ENCODE results near the gene C1orf21.

The C1orf21 gene

GRCh38 chr1:184531296-184531695, 144.5 kb downstream of the C1orf21 start:
- no peak overlapping the region for H3K4me3 ChIP-seq (ENCODE audit: low read length, poor library complexity, severe bottlenecking)
- no peaks in the 10 kb centered on the region for H3K36me3 ChIP-seq (ENCODE audit: insufficient read depth, low read length)
- no peak overlapping the region for H3K4me2 ChIP-seq (ENCODE audit: low read depth, low read length, poor library complexity, severe bottlenecking)
- TF ChIP-seq EZH2phosphoT487 (IDR thresholded peaks at IDR 0.05; ENCODE audit: borderline replicate concordance) (no peak), CTCF (conservative IDR thresholded peaks at IDR 0.05; ENCODE audit: low read length) (no peak)
- H3K9me2 ChIP-seq (replicated peaks; ENCODE audit: low read depth, low read length), result no peaks in the 10 kb centered on the region
- no peak overlapping the region for H3K9ac ChIP-seq (ENCODE audit: low read depth, low read length, poor library complexity, severe bottlenecking)
- no peaks in the 10 kb centered on the region for H4K20me1 ChIP-seq (ENCODE audit: insufficient read depth, low read length, poor library complexity, severe bottlenecking)
- no peaks in the 10 kb centered on the region for H3K27me3 ChIP-seq (ENCODE audit: insufficient read depth, low read length, poor library complexity, severe bottlenecking)
- H3K9me3 ChIP-seq (ENCODE audit: insufficient read depth, low read depth, low read length), result no peaks in the 10 kb centered on the region
- peaks cover 8% of the 10 kb centered on the region for H3K4me1 ChIP-seq (ENCODE audit: insufficient read depth, low read length, poor library complexity, severe bottlenecking)
- H2AFZ ChIP-seq (ENCODE audit: low read length), result no peak overlapping the region
- H3F3A ChIP-seq (ENCODE audit: low read depth), result no peaks in the 10 kb centered on the region
- H3K79me2 ChIP-seq (ENCODE audit: insufficient read depth, low read length), result no peaks in the 10 kb centered on the region

GRCh38 chr1:184532199-184532598, 145.4 kb downstream of the C1orf21 start:
- no peaks in the 10 kb centered on the region for H3K27me3 ChIP-seq (ENCODE audit: insufficient read depth, low read length, poor library complexity, severe bottlenecking)
- no peak overlapping the region for H3K4me3 ChIP-seq (ENCODE audit: low read length, poor library complexity, severe bottlenecking)
- no peaks in the 10 kb centered on the region for H4K20me1 ChIP-seq (ENCODE audit: insufficient read depth, low read length, poor library complexity, severe bottlenecking)
- no peak overlapping the region for H2AFZ ChIP-seq (ENCODE audit: low read length)
- H3K9me3 ChIP-seq (ENCODE audit: insufficient read depth, low read depth, low read length), result no peaks in the 10 kb centered on the region
- H3K36me3 ChIP-seq (ENCODE audit: insufficient read depth, low read length), result no peaks in the 10 kb centered on the region
- H3K9me2 ChIP-seq (replicated peaks; ENCODE audit: low read depth, low read length), result no peaks in the 10 kb centered on the region
- no peaks in the 10 kb centered on the region for H3F3A ChIP-seq (ENCODE audit: low read depth)
- peaks cover 8% of the 10 kb centered on the region for H3K4me1 ChIP-seq (ENCODE audit: insufficient read depth, low read length, poor library complexity, severe bottlenecking)
- H3K4me2 ChIP-seq (ENCODE audit: low read depth, low read length, poor library complexity, severe bottlenecking), result no peak overlapping the region
- H3K79me2 ChIP-seq (ENCODE audit: insufficient read depth, low read length), result no peaks in the 10 kb centered on the region
- H3K9ac ChIP-seq (ENCODE audit: low read depth, low read length, poor library complexity, severe bottlenecking), result no peak overlapping the region
- TF ChIP-seq CTCF (conservative IDR thresholded peaks at IDR 0.05; ENCODE audit: low read length), result no peak
- TF ChIP-seq EZH2phosphoT487 (IDR thresholded peaks at IDR 0.05; ENCODE audit: borderline replicate concordance), result no peak

- Histone ChIP-seq H3K4me2 (ENCODE audit: low read depth, low read length, poor library complexity, severe bottlenecking) (no peak overlapping the region), H3K79me2 (ENCODE audit: insufficient read depth, low read length) (no peaks in the 10 kb centered on the region), H3K9me2 (replicated peaks; ENCODE audit: low read depth, low read length) (no peaks in the 10 kb centered on the region), H3K9ac (ENCODE audit: low read depth, low read length, poor library complexity, severe bottlenecking) (no peak overlapping the region), H3F3A (ENCODE audit: low read depth) (no peaks in the 10 kb centered on the region), H3K36me3 (ENCODE audit: insufficient read depth, low read length) (no peaks in the 10 kb centered on the region), H3K4me3 (ENCODE audit: low read length, poor library complexity, severe bottlenecking) (no peak overlapping the region), H4K20me1 (ENCODE audit: insufficient read depth, low read length, poor library complexity, severe bottlenecking) (no peaks in the 10 kb centered on the region), H3K9me3 (ENCODE audit: insufficient read depth, low read depth, low read length) (no peaks in the 10 kb centered on the region), H3K27me3 (ENCODE audit: insufficient read depth, low read length, poor library complexity, severe bottlenecking) (no peaks in the 10 kb centered on the region), H2AFZ (ENCODE audit: low read length) (no peak overlapping the region), H3K4me1 (ENCODE audit: insufficient read depth, low read length, poor library complexity, severe bottlenecking) (peaks cover 8% of the 10 kb centered on the region)
- TF ChIP-seq CTCF (conservative IDR thresholded peaks at IDR 0.05; ENCODE audit: low read length) (no peak), EZH2phosphoT487 (IDR thresholded peaks at IDR 0.05; ENCODE audit: borderline replicate concordance) (no peak)
Measured at GRCh38 chr1:184533049-184533448, 146.2 kb downstream of the C1orf21 start.
